Central memory CD8-positive, alpha-beta T cell (primary cell): ENCODE data around the gene PPEF2.
A peak's percentile ranks its signal among the peaks of the same experiment; 100 is the strongest.
"Not testable (repeated sequence)": the region's sequence is repeated elsewhere in the genome, so short reads cannot be mapped to it uniquely, and the experiment has no call there.

Experiments
- ATAC-seq: fragments of 150-1000 bp; cut with Tn5 transposase; replicated peaks from 2 replicates; pipeline ENCODE4 v1.10.0; 2022; ENCODE audit warnings: mild to moderate bottlenecking, moderate FRiP score, moderate number of reproducible peaks; ENCODE audit not compliant: poor library complexity, severe bottlenecking; ENCODE audit errors: extremely low read depth
- DNase-seq, 2 donors: peaks; one replicate each; pipeline ENCODE4 v3.0.0; 2021; ENCODE audit warnings: low spot score in 2 of 2
- H3K27ac Mint-ChIP-seq: one replicate; pipeline ENCODE4 v1.8.0; 2022; ENCODE audit warnings: low read depth, mild to moderate bottlenecking, moderate library complexity, mixed read lengths
- H3K27me3 Mint-ChIP-seq: one replicate; pipeline ENCODE4 v1.8.0; 2022; ENCODE audit warnings: mixed read lengths
- H3K36me3 Mint-ChIP-seq: one replicate; pipeline ENCODE4 v1.8.0; 2022; ENCODE audit warnings: mild to moderate bottlenecking, moderate library complexity, mixed read lengths; ENCODE audit not compliant: insufficient read depth
- H3K4me1 Mint-ChIP-seq: one replicate; pipeline ENCODE4 v1.8.0; 2022; ENCODE audit warnings: mixed read lengths
- H3K4me3 Mint-ChIP-seq: one replicate; pipeline ENCODE4 v1.8.0; 2022; ENCODE audit warnings: mild to moderate bottlenecking, moderate library complexity, mixed read lengths
- H3K9me3 Mint-ChIP-seq: one replicate; pipeline ENCODE4 v1.8.0; 2022; ENCODE audit warnings: mixed read lengths

The PPEF2 gene

GRCh38 chr4:75886104-75886503 lies 16.1 kb downstream of the PPEF2 start:
- no peaks in the 10 kb centered on the region for H3K9me3 Mint-ChIP-seq
- H3K4me3 Mint-ChIP-seq, result no peak overlapping the region
- H3K27ac Mint-ChIP-seq, result no peak overlapping the region
- ATAC-seq, result no peak
- no peaks in the 10 kb centered on the region for H3K36me3 Mint-ChIP-seq
- no peaks in the 10 kb centered on the region for H3K4me1 Mint-ChIP-seq
- DNase-seq, result no peak
- peaks cover 16% of the 10 kb centered on the region for H3K27me3 Mint-ChIP-seq

- Mint-ChIP-seq H3K36me3 (peaks cover 3% of the 10 kb centered on the region), H3K9me3 (no peaks in the 10 kb centered on the region), H3K27ac (no peak overlapping the region), H3K4me1 (no peaks in the 10 kb centered on the region), H3K27me3 (no peaks in the 10 kb centered on the region), H3K4me3 (no peak overlapping the region)
- ATAC-seq (no peak), DNase-seq (no peak)
Observed at GRCh38 chr4:75881476-75881875, 20.8 kb downstream of the PPEF2 start.

GRCh38 chr4:75880278-75880677 lies 22.0 kb downstream of the PPEF2 start:
- H3K27ac Mint-ChIP-seq, result no peak overlapping the region
- peaks cover 8% of the 10 kb centered on the region for H3K27me3 Mint-ChIP-seq
- H3K36me3 Mint-ChIP-seq, result peaks cover 3% of the 10 kb centered on the region
- DNase-seq (no peak), ATAC-seq (no peak)
- no peaks in the 10 kb centered on the region for H3K9me3 Mint-ChIP-seq
- H3K4me1 Mint-ChIP-seq, result no peaks in the 10 kb centered on the region
- H3K4me3 Mint-ChIP-seq, result no peak overlapping the region

GRCh38 chr4:75878246-75878756 lies 24.0 kb downstream of the PPEF2 start:
- Mint-ChIP-seq H3K27ac (no peak overlapping the region), H3K27me3 (peaks cover 9% of the 10 kb centered on the region), H3K4me3 (no peak overlapping the region), H3K9me3 (no peaks in the 10 kb centered on the region), H3K4me1 (no peaks in the 10 kb centered on the region), H3K36me3 (peaks cover 3% of the 10 kb centered on the region)
- no peak for ATAC-seq
- DNase-seq, result no peak

- no peak overlapping the region for H3K4me3 Mint-ChIP-seq
- no peak overlapping the region for H3K27ac Mint-ChIP-seq
- no peaks in the 10 kb centered on the region for H3K4me1 Mint-ChIP-seq
- H3K27me3 Mint-ChIP-seq, result peaks cover 9% of the 10 kb centered on the region
- no peak for ATAC-seq
- peaks cover 3% of the 10 kb centered on the region for H3K36me3 Mint-ChIP-seq
- no peaks in the 10 kb centered on the region for H3K9me3 Mint-ChIP-seq
- no peak for DNase-seq
Observed at GRCh38 chr4:75876218-75876617, 26.0 kb downstream of the PPEF2 start.

GRCh38 chr4:75869100-75869499 lies 33.2 kb downstream of the PPEF2 start:
- Mint-ChIP-seq H3K9me3 (no peaks in the 10 kb centered on the region), H3K27ac (no peak overlapping the region), H3K4me1 (no peaks in the 10 kb centered on the region), H3K36me3 (no peaks in the 10 kb centered on the region), H3K27me3 (no peaks in the 10 kb centered on the region), H3K4me3 (no peak overlapping the region)
- ATAC-seq (no peak), DNase-seq (no peak)

GRCh38 chr4:75867130-75867529 lies 35.1 kb downstream of the PPEF2 start:
- ATAC-seq (no peak), DNase-seq (no peak)
- no peaks in the 10 kb centered on the region for H3K27me3 Mint-ChIP-seq
- H3K4me1 Mint-ChIP-seq, result no peaks in the 10 kb centered on the region
- no peak overlapping the region for H3K4me3 Mint-ChIP-seq
- no peaks in the 10 kb centered on the region for H3K9me3 Mint-ChIP-seq
- no peaks in the 10 kb centered on the region for H3K36me3 Mint-ChIP-seq
- no peak overlapping the region for H3K27ac Mint-ChIP-seq

GRCh38 chr4:75860606-75861005 lies 41.6 kb downstream of the PPEF2 start:
- Mint-ChIP-seq H3K4me1 (no peaks in the 10 kb centered on the region), H3K27me3 (no peaks in the 10 kb centered on the region), H3K4me3 (no peak overlapping the region), H3K27ac (no peak overlapping the region), H3K36me3 (no peaks in the 10 kb centered on the region), H3K9me3 (no peaks in the 10 kb centered on the region)
- ATAC-seq (no peak), DNase-seq (no peak)

GRCh38 chr4:75858721-75859120 lies 43.5 kb downstream of the PPEF2 start:
- Mint-ChIP-seq H3K27me3 (peaks cover 6% of the 10 kb centered on the region), H3K27ac (no peak overlapping the region), H3K9me3 (no peaks in the 10 kb centered on the region), H3K36me3 (no peaks in the 10 kb centered on the region), H3K4me1 (no peaks in the 10 kb centered on the region), H3K4me3 (no peak overlapping the region)
- ATAC-seq (no peak), DNase-seq (no peak)

GRCh38 chr4:75849461-75849860 lies 52.8 kb downstream of the PPEF2 start:
- Mint-ChIP-seq H3K4me1 (no peaks in the 10 kb centered on the region), H3K36me3 (no peaks in the 10 kb centered on the region), H3K9me3 (no peaks in the 10 kb centered on the region), H3K27ac (no peak overlapping the region), H3K27me3 (peaks cover 26% of the 10 kb centered on the region), H3K4me3 (no peak overlapping the region)
- DNase-seq, result no peak
- ATAC-seq, result no peak

- Mint-ChIP-seq H3K36me3 (no peaks in the 10 kb centered on the region), H3K4me3 (no peak overlapping the region), H3K9me3 (no peaks in the 10 kb centered on the region), H3K27ac (no peak overlapping the region), H3K27me3 (peaks cover 21% of the 10 kb centered on the region), H3K4me1 (no peaks in the 10 kb centered on the region)
- ATAC-seq, result no peak
- DNase-seq, result no peak
Observed at GRCh38 chr4:75848891-75849290, 53.4 kb downstream of the PPEF2 start.

- H3K27ac Mint-ChIP-seq, H3K9me3 Mint-ChIP-seq, H3K4me1 Mint-ChIP-seq, H3K4me3 Mint-ChIP-seq, DNase-seq, H3K36me3 Mint-ChIP-seq: not testable (repeated sequence)
- H3K27me3 Mint-ChIP-seq, result peaks cover 15% of the 10 kb centered on the region
- peak; percentile 82 for ATAC-seq
Observed at GRCh38 chr4:75848171-75848760, 54.0 kb downstream of the PPEF2 start.

- DNase-seq, result no peak
- Mint-ChIP-seq H3K4me3 (no peak overlapping the region), H3K4me1 (no peaks in the 10 kb centered on the region), H3K9me3 (no peaks in the 10 kb centered on the region), H3K27me3 (peaks cover 9% of the 10 kb centered on the region), H3K36me3 (no peaks in the 10 kb centered on the region), H3K27ac (no peak overlapping the region)
- ATAC-seq, result no peak
Observed at GRCh38 chr4:75845992-75846391, 56.3 kb downstream of the PPEF2 start.
